ENCODE results near the gene ZNF184.

DNA sequence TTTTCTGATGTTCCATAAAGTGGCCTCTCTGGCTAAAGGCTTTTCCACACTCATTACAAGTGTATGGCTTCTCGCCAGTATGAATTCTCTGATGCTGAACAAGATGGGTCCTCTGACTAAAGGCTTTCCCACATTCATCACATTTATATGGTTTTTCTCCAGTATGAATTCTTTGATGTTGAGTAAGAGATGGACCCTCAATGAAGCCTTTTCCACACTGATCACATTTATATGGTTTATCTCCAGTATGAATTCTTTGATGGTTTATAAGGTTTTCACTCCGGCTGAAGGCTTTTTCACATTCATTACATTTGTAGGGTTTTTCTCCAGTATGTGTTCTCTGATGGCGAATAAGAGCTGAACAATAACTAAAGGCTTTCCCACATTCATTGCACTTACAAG, 20.4 kb downstream of the ZNF184 start:
- TF ChIP-seq, protein P1, sequence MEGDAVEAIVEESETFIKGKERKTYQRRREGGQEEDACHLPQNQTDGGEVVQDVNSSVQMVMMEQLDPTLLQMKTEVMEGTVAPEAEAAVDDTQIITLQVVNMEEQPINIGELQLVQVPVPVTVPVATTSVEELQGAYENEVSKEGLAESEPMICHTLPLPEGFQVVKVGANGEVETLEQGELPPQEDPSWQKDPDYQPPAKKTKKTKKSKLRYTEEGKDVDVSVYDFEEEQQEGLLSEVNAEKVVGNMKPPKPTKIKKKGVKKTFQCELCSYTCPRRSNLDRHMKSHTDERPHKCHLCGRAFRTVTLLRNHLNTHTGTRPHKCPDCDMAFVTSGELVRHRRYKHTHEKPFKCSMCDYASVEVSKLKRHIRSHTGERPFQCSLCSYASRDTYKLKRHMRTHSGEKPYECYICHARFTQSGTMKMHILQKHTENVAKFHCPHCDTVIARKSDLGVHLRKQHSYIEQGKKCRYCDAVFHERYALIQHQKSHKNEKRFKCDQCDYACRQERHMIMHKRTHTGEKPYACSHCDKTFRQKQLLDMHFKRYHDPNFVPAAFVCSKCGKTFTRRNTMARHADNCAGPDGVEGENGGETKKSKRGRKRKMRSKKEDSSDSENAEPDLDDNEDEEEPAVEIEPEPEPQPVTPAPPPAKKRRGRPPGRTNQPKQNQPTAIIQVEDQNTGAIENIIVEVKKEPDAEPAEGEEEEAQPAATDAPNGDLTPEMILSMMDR (conservative IDR thresholded peaks at IDR 0.05) = no peak
- TF ChIP-seq EZH2 (IDR thresholded peaks at IDR 0.05; ENCODE audit: low read depth) = no peak

All from PC-9 (cell line).